ENCODE results near the gene PAEP. TPM values are rescaled to one million over a fixed set of nuclear protein-coding genes. Genes with fewer than 3 reads are reported as not detected.

Gene PAEP
- total and polyA plus RNA-seq, 3 donors from 2014 or later, result 2.5 TPM; not detected in 2

GRCh38 chr9:135567311-135567710 is 5.8 kb downstream of the PAEP start:
- intact Hi-C loops (cut with DNase I; ENCODE audit: low total_unique reads), result no loop called here
- 63 to 72% methylated on average over 9 of the region's 9 CpGs for WGBS, 2 donors
- Histone ChIP-seq H3K27ac (no peak overlapping the region), H3K9me3 (no peaks in the 10 kb centered on the region), H3K4me3 (no peak overlapping the region), H3K4me1 (no peaks in the 10 kb centered on the region), H3K27me3 (no peaks in the 10 kb centered on the region), H3K36me3 (ENCODE audit: low read depth, missing control alignments) (no peaks in the 10 kb centered on the region)
- no peak for DNase-seq
- TF ChIP-seq CTCF (IDR thresholded peaks at IDR 0.05) (no peak), POLR2A (IDR thresholded peaks at IDR 0.05) (no peak)

- no peak for DNase-seq
- intact Hi-C loops (cut with DNase I; ENCODE audit: low total_unique reads), result no loop called here
- 91 to 92% methylated on average over 6 of the region's 6 CpGs for WGBS, 2 donors
- Histone ChIP-seq H3K27ac (no peak overlapping the region), H3K9me3 (no peaks in the 10 kb centered on the region), H3K36me3 (ENCODE audit: low read depth, missing control alignments) (no peaks in the 10 kb centered on the region), H3K4me1 (no peaks in the 10 kb centered on the region), H3K4me3 (no peak overlapping the region), H3K27me3 (no peaks in the 10 kb centered on the region)
- no peak for TF ChIP-seq CTCF (IDR thresholded peaks at IDR 0.05)
- TF ChIP-seq POLR2A (IDR thresholded peaks at IDR 0.05), result no peak
These were observed 6.5 kb downstream of the PAEP start for GRCh38 chr9:135568026-135568425.

- no peak overlapping the region for H3K4me3 ChIP-seq
- H3K36me3 ChIP-seq (ENCODE audit: low read depth, missing control alignments), result no peaks in the 10 kb centered on the region
- no peak overlapping the region for H3K27ac ChIP-seq
- H3K4me1 ChIP-seq, result no peaks in the 10 kb centered on the region
- TF ChIP-seq CTCF (IDR thresholded peaks at IDR 0.05) (no peak), POLR2A (IDR thresholded peaks at IDR 0.05) (no peak)
- H3K27me3 ChIP-seq, result no peaks in the 10 kb centered on the region
- no peaks in the 10 kb centered on the region for H3K9me3 ChIP-seq
- no peak for DNase-seq
- intact Hi-C loops (cut with DNase I; ENCODE audit: low total_unique reads), result no loop called here
- WGBS, 2 donors, result 55% methylated on average over 3 of the region's 3 CpGs
These were observed 8.9 kb downstream of the PAEP start for GRCh38 chr9:135570456-135570855.

- H3K36me3 ChIP-seq (ENCODE audit: low read depth, missing control alignments), result no peaks in the 10 kb centered on the region
- WGBS, 2 donors, result 87 to 94% methylated on average over 2 of the region's 2 CpGs
- no peaks in the 10 kb centered on the region for H3K9me3 ChIP-seq
- H3K27ac ChIP-seq, result no peak overlapping the region
- no peaks in the 10 kb centered on the region for H3K27me3 ChIP-seq
- TF ChIP-seq POLR2A (IDR thresholded peaks at IDR 0.05) (no peak), CTCF (IDR thresholded peaks at IDR 0.05) (no peak)
- no peak for DNase-seq
- H3K4me3 ChIP-seq, result no peak overlapping the region
- no peaks in the 10 kb centered on the region for H3K4me1 ChIP-seq
- intact Hi-C loops (cut with DNase I; ENCODE audit: low total_unique reads), result no loop called here
These were observed 10.7 kb downstream of the PAEP start for GRCh38 chr9:135572233-135572632.

DNA sequence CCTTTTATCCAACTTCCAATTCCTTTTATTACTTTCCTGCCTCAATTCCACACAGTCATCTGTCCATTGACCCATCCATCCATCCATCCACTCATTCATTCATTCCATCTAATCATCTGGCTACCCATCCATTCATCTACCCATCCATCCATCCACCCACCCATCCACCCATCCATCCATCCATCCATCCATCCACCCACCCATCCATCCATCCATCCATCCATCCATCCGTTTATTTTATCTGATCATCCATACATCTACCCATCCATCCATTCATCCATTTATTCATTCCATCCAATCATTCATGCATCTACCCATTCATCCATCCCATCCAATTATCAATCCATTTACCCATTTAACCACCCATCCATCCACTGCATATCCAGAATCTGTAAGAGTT is 11.6 kb downstream of the PAEP start:
- Histone ChIP-seq H3K27ac (no peak overlapping the region), H3K9me3 (no peaks in the 10 kb centered on the region), H3K4me3 (no peak overlapping the region), H3K4me1 (no peaks in the 10 kb centered on the region), H3K27me3 (no peaks in the 10 kb centered on the region), H3K36me3 (ENCODE audit: low read depth, missing control alignments) (no peaks in the 10 kb centered on the region)
- intact Hi-C loops (cut with DNase I; ENCODE audit: low total_unique reads), result no loop called here
- no peak for DNase-seq
- no peak for TF ChIP-seq CTCF (IDR thresholded peaks at IDR 0.05)
- TF ChIP-seq POLR2A (IDR thresholded peaks at IDR 0.05), result no peak
- WGBS, 2 donors, result 65 to 87% methylated on average over 1 of the region's 1 CpG
